HEK293T (cell line): ENCODE measurements around the gene PCDH9.

Experiments used
- BHLHE40 ChIP-seq: fragments of 450-650 bp; IDR thresholded peaks from 2 replicates; pipeline ENCODE4 v1.6.1; 2016; ENCODE audit warnings: mild to moderate bottlenecking, moderate library complexity, borderline replicate concordance
- CTBP1 ChIP-seq: fragments of 450-650 bp; IDR thresholded peaks from 2 replicates; pipeline ENCODE4 v1.6.1; 2016; ENCODE audit warnings: borderline replicate concordance
- FOXA1 ChIP-seq: fragments of 450-650 bp; IDR thresholded peaks from 2 replicates; pipeline ENCODE4 v1.6.1; 2016; ENCODE audit warnings: mild to moderate bottlenecking
- FOXK2 ChIP-seq: fragments of 450-650 bp; IDR thresholded peaks from 2 replicates; pipeline ENCODE4 v1.6.1; 2016; ENCODE audit warnings: mild to moderate bottlenecking
- TARDBP ChIP-seq: fragments of 450-650 bp; IDR thresholded peaks from 2 replicates; pipeline ENCODE4 v1.6.1; 2016

DNA sequence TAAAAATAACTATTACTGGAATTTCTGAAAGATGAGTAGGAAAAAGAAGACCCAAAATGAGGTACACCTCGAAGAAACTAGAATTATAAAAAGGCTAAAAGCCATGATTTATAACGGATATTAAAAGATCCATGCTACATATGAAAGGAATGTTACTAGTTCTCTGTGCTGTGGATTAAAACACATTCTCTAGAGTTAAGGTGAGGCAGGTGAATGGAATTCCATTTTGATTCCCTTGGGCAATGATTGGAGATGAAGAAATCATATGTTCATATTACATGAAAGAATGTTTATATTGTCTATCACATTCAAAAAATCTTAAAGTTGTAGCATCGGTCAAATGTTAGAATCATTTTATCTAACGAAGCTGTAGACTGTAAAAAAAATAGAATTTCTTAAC lies 783.7 kb downstream of the PCDH9 start:
- TF ChIP-seq TARDBP, result no peak
- TF ChIP-seq FOXA1, result no peak
- TF ChIP-seq CTBP1, result no peak
- no peak for TF ChIP-seq BHLHE40
- no peak for TF ChIP-seq FOXK2
